ENCODE results near the gene ARHGAP10.
"Not testable (repeated sequence)": the region's sequence is repeated elsewhere in the genome, so short reads cannot be mapped to it uniquely, and the experiment has no call there.

Gene ARHGAP10

GRCh38 chr4:147855571-147856009 is 123.7 kb downstream of the ARHGAP10 start:
- DNase-seq: no peak

DNA sequence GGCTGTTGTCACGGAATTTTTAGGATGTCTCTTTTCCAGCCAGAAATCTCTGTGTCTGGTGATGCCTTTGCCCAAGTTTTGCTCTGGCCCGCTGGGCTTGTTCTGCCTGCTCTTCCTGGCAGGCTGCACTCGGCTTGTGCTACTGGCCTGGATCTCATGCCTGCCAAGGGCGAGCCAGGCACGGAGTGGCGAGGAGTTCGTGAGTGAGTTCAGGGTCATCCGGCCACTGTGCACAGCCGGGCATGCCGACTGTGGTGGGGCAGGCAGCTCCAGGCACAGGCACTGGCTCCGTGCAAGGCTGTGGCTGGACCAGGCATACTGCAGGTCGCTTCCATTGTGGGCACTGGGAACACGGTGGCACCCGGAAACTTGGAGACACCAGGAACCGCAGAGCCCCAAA is 129.1 kb downstream of the ARHGAP10 start:
- DNase-seq: no peak

- DNase-seq: no peak
Observed at GRCh38 chr4:147862043-147862692, 130.3 kb downstream of the ARHGAP10 start.

DNA sequence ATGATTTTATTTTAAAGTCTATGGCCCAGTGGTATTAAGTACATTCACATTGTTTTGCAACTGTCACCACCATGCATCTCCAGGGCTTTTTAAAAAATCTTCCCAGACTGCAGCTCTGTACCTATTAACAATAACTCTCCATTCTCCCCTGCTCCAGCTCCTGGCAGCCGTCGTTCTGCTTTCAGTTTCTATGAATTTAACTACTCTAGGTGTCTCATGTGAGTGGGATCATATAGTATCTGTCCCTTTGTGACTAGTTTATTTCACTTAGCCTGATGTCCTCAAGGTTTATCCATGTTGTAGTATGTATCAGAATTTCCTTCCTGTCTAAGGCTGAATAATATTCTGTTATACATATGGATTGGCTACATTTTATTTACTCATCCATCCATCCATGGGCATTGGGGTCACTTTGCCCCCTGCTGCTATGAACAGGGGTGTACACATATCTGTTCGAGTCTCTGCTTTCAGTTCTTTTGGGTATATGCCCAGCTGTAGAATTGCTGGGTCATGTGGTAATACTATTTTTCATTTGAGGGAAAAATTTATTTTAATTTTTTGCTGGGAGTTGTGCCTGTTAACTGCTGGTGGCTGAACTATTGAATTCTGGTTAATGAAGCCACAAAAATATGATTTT is 131.3 kb downstream of the ARHGAP10 start:
- no peak for DNase-seq

DNA sequence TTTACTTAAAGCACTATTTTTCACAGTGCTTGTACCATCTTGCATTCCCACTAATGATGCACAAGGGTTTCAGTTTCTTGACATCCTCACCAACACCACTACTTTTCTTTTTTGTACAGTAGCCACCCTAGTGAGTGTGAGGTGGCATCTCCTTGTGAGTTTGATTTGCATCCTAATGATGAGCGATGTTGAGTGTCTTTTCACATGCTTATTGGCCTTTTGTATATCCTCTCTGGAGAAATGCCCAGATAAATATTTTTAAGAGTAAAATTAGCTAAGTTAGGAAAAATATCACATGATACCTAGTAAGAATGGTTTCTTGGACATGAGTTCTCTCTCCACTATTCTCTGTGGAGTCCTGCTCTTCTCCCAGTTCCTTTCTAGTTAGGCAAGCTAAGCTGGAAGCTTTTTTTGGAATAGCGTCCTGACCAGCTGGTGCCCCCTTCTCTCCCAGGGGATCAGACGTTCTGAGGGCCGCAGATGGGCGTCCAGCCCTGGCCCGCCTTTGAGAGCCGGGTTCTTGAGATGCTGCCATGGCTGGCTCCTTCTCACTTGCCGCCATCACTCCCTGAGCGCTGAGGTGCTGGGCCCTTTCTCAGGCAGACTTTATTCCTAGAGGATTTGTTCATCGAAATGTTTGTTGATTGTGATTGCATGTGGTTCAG is 132.1 kb downstream of the ARHGAP10 start:
- no peak for DNase-seq

GRCh38 chr4:147864607-147865006 is 132.7 kb downstream of the ARHGAP10 start:
- DNase-seq: no peak

DNA sequence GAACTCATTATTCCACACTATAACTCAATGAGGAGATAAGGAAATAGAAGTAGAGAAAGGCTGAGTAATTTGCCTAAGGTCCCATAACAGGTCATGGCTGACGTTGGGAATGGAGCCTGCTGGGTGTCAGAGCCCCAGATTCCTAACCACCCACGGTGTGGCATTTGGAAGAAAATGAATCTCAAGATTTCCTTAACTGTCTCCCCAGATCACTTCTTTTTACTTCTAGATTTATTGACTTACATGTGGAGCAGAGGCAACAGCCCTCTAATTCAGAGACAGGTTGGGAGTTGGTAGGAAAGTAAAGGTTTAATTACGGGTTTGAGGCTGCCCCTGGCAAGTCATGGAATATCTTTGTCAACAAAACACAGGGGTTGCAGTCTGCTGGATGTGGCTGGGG is 134.0 kb downstream of the ARHGAP10 start:
- DNase-seq: no peak

DNA sequence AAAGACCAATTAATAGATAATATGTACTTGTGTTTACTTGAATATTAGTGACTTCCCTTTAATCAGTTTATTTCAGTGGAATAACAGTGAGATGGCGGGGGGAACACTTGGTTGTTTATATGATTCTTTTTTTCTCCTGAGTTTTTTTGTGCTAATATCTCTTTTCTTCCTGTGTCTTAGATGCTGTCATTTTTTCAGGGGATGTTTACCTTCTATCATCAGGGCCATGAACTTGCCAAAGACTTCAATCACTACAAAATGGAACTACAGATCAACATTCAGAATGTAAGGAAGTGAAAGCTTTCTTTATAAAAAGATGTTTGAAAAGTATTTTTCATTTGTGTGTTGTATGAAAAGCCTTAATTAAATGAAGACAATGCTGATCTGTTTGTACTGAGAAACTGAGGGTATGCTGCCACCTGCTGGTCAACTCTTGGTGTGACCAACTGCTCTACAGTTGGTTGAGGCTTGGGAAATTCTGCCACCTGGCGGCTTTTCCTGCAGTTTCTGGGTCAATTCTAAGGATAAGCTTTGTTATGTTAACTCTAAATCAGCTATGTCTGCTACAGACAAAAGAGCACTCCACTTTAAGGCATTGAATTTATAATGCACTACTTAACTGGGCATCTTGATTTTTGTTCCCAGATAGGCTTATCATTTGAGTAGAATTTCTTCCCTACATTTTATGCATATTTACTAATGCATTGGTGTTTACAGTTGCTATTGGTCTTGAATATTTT is 134.8 kb downstream of the ARHGAP10 start:
- DNase-seq: no peak

- no peak for DNase-seq
Observed at GRCh38 chr4:147874109-147874508, 142.2 kb downstream of the ARHGAP10 start.

DNA sequence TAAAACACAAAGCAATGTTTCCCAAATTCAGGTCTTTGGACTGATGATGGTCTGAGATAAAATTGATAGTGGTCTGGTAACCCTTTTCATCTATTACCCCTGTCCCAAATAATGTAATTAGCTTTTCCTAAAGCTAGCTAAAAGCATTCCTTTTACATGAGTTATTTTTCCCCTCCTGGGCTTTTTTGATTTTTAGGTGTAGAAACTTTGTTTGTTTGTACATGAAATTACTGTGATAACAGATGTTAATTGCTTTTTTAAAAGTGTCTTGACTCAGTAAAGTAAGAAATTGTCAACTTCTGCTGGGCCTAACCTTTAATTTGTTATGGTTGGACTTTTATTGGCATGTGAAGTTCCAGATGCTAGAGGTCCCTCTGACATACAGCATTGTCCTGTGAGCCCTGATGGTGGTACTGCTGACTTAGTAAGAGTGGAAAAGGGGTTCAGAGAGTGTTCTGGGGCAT is 145.5 kb downstream of the ARHGAP10 start:
- DNase-seq: no peak

DNA sequence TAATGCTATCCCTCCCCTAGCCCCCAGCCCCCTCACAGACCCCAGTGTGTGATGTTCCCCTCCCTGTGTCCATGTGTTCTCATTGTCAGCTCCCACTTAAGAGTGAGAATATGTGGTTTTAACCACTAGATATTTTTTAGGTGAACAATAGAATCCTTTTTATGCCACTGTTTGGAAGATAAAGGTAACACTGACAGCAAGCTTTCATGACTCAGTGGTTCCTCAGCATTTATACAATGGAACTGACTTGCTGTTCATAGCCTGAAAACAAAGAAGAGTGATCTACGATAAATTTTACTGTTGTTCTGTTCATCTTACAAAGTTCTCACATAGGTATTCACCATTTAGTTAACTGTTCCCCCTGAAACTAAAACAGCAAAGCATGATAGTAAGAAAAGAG is 147.8 kb downstream of the ARHGAP10 start:
- no peak for DNase-seq

DNA sequence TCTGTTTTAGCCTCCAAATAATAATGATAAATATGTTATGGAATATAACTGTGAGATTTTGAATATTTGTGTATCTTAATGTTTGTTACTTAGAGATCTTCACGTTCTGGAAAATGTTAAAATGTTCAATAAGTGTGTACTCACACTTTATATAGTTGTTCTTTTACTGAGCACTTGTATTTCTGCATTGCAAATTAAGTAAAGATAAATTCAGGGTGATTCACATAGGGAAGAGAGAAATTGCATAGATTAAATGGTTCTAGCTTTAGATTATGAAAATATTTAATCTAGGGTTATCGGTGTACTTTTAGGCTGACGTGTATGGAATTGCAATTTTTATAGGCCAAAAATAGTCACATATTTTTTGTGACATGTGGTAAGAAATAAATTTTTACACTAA is 148.6 kb downstream of the ARHGAP10 start:
- DNase-seq: no peak

GRCh38 chr4:147884536-147884935 is 152.6 kb downstream of the ARHGAP10 start:
- DNase-seq: no peak

- not testable (repeated sequence) for DNase-seq
Observed at GRCh38 chr4:147885216-147885615, 153.3 kb downstream of the ARHGAP10 start.

DNA sequence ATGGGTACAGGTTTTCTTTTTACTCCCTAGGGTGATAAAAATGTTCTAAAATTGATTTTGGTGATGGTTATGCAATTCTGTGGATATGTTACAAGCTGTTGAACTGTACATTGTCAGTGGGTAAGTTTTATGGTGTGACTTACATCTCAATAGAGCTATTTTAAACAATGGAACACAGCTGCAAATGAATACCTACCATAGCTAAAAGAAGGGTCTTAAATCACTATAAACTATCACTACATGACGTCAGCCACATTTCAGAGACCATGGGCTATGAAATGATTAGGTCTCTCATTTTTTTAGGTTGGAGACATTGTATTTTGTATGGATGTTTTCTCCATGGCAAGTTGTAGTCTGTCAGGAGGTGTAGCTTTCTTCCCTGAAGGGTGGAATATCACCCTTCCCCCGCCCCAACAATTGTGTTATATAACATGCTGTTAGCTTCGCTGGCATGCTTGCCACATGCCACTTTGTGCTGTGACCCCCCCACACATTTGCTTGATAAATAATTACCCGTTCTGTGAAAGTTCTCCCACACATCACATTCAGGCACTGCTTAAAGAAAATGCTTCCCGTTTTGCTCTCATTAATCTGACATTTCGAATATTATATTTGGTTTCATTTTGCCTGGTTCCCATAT is 159.7 kb downstream of the ARHGAP10 start:
- no peak for DNase-seq

GRCh38 chr4:147899512-147899911 is 167.6 kb downstream of the ARHGAP10 start:
- no peak for DNase-seq

GRCh38 chr4:147901388-147901787 is 169.5 kb downstream of the ARHGAP10 start:
- no peak for DNase-seq

- no peak for DNase-seq
Observed at GRCh38 chr4:147901916-147902315, 170.0 kb downstream of the ARHGAP10 start.

- no peak for DNase-seq
Observed at GRCh38 chr4:147909225-147909624, 177.3 kb downstream of the ARHGAP10 start.

DNA sequence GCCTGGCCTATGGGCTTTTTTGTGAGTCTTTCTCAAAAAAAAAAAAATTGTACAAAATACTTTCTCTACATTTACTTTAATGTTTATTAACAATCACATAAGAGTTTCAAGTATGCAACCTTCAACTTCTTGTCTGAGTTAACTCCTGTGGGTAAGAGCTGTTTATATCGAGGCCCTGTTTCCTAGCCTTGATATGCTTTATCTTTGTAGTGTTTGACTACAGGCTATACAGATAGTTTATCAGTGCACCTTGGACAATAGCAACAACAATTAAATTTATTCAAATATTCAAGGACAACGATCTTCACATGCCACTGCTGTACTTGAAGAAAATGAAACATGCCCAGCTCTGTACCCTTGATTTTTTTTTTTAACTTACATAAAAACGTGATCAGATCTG is 178.4 kb downstream of the ARHGAP10 start:
- no peak for DNase-seq

GRCh38 chr4:147912106-147912505 is 180.2 kb downstream of the ARHGAP10 start:
- DNase-seq: not testable (repeated sequence)

DNA sequence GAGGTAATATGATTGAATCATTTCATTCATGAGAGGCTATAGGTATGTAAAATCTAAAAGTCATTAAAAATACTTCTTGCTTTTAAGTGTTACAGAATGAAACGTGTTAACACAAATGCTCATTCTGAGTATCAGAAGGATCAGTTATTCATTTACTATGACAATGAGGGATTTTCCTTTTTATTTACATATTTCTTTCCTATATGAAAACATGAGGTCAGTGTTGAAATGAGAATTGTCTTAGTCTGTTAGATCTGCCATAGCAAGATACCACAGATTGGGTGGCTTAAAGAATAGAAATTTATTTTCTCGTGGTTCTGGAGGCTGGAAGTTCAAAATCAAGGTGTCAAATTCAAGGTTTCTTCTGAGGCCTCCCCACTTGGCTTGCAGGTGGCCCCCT is 181.2 kb downstream of the ARHGAP10 start:
- DNase-seq: no peak

DNA sequence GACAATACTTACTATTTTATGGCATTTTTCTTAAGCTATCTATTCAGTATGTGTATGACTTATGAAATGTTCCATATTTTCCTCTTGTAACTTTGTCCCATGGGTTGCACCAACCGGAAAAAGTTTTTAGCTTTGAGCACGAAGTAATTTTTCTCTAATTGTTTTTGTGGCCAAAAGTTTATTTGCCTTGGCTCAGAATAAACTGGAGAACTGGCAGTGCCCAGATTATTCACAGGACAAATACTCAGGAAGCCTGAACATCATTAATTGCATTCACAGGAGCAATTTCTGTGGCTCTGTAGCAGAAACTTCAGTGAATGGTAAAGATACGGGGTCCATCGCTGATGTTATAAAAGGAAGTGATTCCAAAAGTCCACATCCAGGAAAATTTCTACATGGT is 184.5 kb downstream of the ARHGAP10 start:
- no peak for DNase-seq

Measured in SIG-M5 (cell line).